ENCODE results near the gene APOBEC4.

DNA sequence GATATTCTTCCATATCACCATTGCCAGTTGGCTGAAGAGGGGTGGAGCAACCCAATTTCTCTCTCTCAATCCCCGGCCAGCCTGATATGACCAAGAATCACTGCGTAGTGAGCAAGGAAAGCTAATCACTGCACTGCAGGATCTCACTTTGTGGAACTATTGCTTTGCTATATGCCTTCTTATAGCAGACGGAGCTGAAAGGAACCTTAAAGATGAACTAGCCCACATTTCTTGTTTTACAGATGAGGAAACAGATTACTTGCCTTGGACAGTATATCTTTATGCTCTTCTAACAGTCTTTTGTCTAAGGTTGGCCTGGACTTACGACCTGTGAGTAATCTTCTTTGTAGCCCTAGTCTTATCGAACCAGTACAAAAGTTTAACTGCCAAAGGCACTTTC, 7.6 kb downstream of the APOBEC4 start:
- TF ChIP-seq, protein P1, sequence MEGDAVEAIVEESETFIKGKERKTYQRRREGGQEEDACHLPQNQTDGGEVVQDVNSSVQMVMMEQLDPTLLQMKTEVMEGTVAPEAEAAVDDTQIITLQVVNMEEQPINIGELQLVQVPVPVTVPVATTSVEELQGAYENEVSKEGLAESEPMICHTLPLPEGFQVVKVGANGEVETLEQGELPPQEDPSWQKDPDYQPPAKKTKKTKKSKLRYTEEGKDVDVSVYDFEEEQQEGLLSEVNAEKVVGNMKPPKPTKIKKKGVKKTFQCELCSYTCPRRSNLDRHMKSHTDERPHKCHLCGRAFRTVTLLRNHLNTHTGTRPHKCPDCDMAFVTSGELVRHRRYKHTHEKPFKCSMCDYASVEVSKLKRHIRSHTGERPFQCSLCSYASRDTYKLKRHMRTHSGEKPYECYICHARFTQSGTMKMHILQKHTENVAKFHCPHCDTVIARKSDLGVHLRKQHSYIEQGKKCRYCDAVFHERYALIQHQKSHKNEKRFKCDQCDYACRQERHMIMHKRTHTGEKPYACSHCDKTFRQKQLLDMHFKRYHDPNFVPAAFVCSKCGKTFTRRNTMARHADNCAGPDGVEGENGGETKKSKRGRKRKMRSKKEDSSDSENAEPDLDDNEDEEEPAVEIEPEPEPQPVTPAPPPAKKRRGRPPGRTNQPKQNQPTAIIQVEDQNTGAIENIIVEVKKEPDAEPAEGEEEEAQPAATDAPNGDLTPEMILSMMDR (IDR thresholded peaks at IDR 0.05): no peak
- no peak for TF ChIP-seq ZFX (IDR thresholded peaks at IDR 0.05; ENCODE audit: borderline replicate concordance)
